ENCODE measurements around the gene RPS5. TPM values are rescaled to one million over a fixed set of nuclear protein-coding genes. Genes with fewer than 3 reads are reported as not detected.

RPS5 gene
- total RNA-seq, 2 donors from 2014 or later = 593 to 1,197 TPM

GRCh38 chr19:58364146-58364545, 22.9 kb upstream of the RPS5 start:
- no peak for DNase-seq (ENCODE audit: low spot score)
- TF ChIP-seq, protein P1, sequence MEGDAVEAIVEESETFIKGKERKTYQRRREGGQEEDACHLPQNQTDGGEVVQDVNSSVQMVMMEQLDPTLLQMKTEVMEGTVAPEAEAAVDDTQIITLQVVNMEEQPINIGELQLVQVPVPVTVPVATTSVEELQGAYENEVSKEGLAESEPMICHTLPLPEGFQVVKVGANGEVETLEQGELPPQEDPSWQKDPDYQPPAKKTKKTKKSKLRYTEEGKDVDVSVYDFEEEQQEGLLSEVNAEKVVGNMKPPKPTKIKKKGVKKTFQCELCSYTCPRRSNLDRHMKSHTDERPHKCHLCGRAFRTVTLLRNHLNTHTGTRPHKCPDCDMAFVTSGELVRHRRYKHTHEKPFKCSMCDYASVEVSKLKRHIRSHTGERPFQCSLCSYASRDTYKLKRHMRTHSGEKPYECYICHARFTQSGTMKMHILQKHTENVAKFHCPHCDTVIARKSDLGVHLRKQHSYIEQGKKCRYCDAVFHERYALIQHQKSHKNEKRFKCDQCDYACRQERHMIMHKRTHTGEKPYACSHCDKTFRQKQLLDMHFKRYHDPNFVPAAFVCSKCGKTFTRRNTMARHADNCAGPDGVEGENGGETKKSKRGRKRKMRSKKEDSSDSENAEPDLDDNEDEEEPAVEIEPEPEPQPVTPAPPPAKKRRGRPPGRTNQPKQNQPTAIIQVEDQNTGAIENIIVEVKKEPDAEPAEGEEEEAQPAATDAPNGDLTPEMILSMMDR (IDR thresholded peaks at IDR 0.05) = no peak

GRCh38 chr19:58366585-58367430, 20.3 kb upstream of the RPS5 start:
- Histone ChIP-seq H3K9me3 (no peaks in the 10 kb centered on the region), H3K4me1 (peaks cover 0 to 1% of the 10 kb centered on the region in 2 donors), H3K27me3 (no peaks in the 10 kb centered on the region), H3K4me3 (no peak overlapping the region), H3K36me3 (no peaks in the 10 kb centered on the region), H3K27ac (no peak overlapping the region)
- TF ChIP-seq, protein P1 (IDR thresholded peaks at IDR 0.05) = no peak
- no peak for DNase-seq (ENCODE audit: low spot score)

More at GRCh38 chr19:58364146-58364545, 22.9 kb upstream of the RPS5 start:
- Histone ChIP-seq H3K9me3 (no peaks in the 10 kb centered on the region), H3K36me3 (no peaks in the 10 kb centered on the region), H3K4me1 (peaks cover 0 to 5% of the 10 kb centered on the region in 2 donors), H3K4me3 (no peak overlapping the region), H3K27me3 (no peaks in the 10 kb centered on the region), H3K27ac (no peak overlapping the region)

DNA sequence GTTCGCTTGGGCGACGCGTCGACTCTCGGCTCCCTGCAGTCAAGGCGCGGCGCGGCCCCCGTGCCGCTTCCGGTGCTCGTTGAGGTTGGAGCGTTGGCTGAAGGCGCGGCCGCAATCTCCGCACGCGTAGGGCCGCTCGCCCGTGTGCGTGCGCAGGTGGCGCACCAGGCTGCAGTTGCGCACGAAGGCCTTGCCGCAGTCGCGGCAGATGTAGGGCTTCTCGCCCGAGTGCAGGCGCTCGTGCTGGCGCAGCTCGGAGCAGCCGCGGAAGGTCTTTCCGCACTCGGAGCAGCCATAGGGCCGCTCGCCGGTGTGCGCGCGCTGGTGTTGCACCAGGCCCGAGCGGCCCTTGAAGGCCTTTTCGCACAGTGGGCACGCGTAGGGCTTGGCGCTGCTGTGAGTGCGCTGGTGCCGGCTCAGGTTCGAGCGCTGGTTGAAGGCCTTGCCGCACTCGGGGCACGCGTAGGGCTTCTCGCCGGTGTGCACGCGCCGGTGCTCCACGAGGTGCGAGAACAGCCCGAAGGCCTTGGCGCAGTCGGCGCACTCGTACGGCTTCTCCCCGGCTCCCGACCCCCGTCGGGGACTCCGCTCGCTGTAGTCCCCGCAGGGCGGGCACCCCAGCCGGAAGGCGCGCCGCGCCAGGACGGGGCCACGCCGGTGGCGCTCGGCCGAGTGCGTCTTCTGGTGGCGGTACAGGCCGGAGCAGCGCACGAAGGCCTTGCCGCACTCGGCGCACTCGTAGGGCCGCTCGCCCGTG, 19.2 kb upstream of the RPS5 start:
- DNase-seq (ENCODE audit: low spot score) = no peak
- H3K4me3 ChIP-seq = no peak overlapping the region
- TF ChIP-seq, protein P1 (IDR thresholded peaks at IDR 0.05) = no peak

GRCh38 chr19:58368561-58369360, 18.3 kb upstream of the RPS5 start:
- H3K4me3 ChIP-seq = no peak overlapping the region
- H3K9me3 ChIP-seq = no peaks in the 10 kb centered on the region
- no peaks in the 10 kb centered on the region for H3K27me3 ChIP-seq
- H3K36me3 ChIP-seq = no peaks in the 10 kb centered on the region
- no peak overlapping the region for H3K27ac ChIP-seq
- TF ChIP-seq, protein P1 (IDR thresholded peaks at IDR 0.05) = no peak
- H3K4me1 ChIP-seq = no peaks in the 10 kb centered on the region
- DNase-seq (ENCODE audit: low spot score) = no peak

More for the DNA sequence above, 19.2 kb upstream of the RPS5 start:
- H3K9me3 ChIP-seq = no peaks in the 10 kb centered on the region
- no peaks in the 10 kb centered on the region for H3K36me3 ChIP-seq
- no peaks in the 10 kb centered on the region for H3K27me3 ChIP-seq
- H3K27ac ChIP-seq = no peak overlapping the region
- H3K4me1 ChIP-seq = no peaks in the 10 kb centered on the region

DNA sequence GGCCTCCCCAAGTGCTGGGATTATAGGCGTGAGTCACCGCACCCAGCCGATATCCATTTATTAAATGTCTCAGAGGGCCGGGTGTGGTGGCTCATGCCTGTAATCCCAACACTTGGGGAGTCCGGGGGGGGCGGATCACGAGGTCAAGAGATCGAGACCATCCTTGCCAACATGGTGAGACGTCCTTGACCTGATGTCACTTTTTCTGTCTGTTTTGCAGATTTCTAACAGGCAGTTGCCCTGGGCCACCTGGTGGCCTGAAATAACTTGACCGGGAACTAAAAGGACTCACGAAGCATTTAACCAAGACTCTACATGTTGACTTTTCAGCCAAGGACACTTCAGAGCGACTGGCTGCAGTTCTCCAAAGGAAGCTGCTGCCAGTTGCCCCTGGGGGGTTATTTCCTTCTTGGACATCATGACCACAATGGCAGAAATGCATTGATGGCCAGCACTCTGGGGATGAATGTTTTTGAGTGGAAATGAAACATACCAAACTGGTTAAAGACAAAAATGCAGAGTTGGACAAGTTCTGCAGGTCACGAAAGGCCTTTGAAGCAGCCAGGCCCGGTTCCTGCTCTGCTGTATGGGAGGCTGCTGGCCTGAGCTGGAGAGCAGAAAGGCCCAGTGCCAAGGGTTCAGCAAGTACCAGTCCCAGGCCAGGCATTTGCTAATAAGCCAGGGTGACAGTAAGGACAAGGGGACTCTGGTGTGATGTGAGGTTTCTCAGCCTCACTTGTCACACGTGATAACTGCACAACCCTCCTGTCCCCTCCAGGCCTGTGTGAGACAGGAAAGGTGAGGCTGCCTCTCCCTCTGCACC, 14.5 kb upstream of the RPS5 start:
- Histone ChIP-seq H3K36me3 (no peaks in the 10 kb centered on the region), H3K4me3 (no peak overlapping the region), H3K27ac (no peak overlapping the region), H3K4me1 (no peaks in the 10 kb centered on the region), H3K27me3 (no peaks in the 10 kb centered on the region), H3K9me3 (no peaks in the 10 kb centered on the region)
- TF ChIP-seq, protein P1 (IDR thresholded peaks at IDR 0.05) = no peak
- DNase-seq (ENCODE audit: low spot score) = no peak
